ENCODE measurements around the gene MRNIP.

DNA sequence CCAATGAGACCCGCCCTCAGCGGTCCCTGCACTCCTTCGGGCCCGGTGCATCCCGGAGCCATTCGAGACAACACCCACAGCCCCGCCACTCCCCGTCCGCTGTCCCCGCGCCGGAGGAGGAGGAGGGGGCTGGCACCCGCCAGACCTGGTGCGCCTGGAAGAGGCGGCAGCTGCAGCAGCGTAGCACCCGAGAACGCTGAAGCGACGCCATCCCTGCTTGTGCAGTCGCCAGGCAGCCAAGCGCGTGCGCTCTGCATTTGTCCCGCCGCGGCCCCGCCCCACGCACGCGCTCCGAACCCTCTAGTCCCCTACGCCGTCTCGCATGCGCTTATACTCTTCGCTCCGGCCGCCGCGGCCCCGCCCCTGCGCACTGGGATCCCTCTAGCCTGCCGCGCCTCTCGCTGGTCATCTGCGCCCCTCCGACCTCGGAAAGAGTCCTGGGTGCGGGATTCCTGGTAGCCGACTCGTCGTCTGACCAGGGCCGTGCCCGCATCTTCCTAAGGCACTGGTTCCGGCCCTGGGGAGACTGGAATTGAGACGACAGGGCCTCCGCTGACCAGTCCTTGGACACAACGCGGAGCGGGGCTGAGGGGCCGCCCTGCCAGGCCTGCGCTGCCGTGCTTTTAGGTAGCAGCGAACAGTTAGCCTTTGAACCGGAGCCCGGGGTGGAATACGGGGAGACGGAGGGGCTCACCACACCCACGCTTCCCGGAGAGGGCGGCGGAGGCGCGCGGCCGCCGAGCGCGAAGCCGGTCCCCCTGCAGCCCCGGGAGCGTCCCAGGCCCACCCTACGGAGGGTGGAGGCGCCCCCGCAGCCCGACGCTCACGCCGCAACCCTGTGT lies at the start of gene MRNIP:
- peak in 2 of 4 donors; percentile 51 to 64 for TF ChIP-seq POLR2A (IDR thresholded peaks at IDR 0.05)
- TF ChIP-seq CTCF (IDR thresholded peaks at IDR 0.05), result peak in 2 of 6 experiments; percentile 27 to 38
